Measurements from ENCODE around the gene RANBP1.

RANBP1 gene

DNA sequence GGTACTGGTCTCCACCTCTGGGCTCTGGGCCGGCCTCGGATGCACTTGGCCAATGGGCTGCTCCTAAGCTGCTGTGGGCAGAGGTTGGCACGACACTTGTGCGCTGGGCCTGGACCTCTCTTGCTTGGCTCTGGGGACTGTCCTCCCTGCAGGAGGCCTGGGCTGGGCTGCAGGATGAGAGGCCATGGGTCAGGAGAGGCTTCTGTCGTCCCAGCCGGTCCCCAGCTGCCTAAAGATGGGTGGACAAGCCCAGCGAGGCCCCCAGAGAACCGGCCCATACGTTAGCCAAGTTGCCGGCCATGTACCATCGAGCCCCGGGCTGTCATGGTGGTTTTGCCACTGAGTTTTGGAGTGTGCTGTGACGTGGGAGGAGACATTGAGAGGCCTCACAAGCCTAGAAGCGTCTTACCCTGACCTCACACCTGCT lies 36.6 kb downstream of the RANBP1 start:
- no peak for DNase-seq (ENCODE audit: extremely low read depth, insufficient read length)
- no peaks in the 10 kb centered on the region for H3K27me3 ChIP-seq (replicated peaks; ENCODE audit: control insufficient read depth, insufficient read depth, low read length)
- H3K36me3 ChIP-seq (ENCODE audit: control insufficient read depth, insufficient read depth, low read length), result no peaks in the 10 kb centered on the region
- no peak overlapping the region for H3K4me3 ChIP-seq (replicated peaks; ENCODE audit: low read depth, low read length)
- TF ChIP-seq, protein P1, sequence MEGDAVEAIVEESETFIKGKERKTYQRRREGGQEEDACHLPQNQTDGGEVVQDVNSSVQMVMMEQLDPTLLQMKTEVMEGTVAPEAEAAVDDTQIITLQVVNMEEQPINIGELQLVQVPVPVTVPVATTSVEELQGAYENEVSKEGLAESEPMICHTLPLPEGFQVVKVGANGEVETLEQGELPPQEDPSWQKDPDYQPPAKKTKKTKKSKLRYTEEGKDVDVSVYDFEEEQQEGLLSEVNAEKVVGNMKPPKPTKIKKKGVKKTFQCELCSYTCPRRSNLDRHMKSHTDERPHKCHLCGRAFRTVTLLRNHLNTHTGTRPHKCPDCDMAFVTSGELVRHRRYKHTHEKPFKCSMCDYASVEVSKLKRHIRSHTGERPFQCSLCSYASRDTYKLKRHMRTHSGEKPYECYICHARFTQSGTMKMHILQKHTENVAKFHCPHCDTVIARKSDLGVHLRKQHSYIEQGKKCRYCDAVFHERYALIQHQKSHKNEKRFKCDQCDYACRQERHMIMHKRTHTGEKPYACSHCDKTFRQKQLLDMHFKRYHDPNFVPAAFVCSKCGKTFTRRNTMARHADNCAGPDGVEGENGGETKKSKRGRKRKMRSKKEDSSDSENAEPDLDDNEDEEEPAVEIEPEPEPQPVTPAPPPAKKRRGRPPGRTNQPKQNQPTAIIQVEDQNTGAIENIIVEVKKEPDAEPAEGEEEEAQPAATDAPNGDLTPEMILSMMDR (IDR thresholded peaks at IDR 0.05; ENCODE audit: insufficient read depth, low read length, poor library complexity, severe bottlenecking), result no peak

DNA sequence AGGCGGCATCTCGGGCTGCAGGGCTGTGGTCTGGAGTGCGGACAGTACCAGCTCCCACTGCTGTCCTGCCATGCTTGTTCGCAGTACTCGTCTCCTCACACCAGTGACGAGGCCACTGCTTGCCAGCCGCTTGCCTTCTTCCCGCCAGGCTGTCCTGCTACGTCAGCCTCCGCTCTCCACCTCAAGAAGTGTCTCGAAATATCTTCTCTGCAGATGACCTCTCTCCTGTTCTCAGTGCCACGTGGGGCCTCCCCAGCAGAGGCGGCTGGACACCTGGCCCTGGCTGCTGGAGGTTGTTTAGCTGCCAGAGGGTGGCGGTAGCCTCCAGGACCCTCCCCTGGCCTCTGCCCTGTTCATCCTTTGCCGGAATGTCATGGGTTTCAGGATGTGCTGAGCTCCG lies 38.0 kb downstream of the RANBP1 start:
- Histone ChIP-seq H3K4me3 (replicated peaks; ENCODE audit: low read depth, low read length) (no peak overlapping the region), H3K27me3 (replicated peaks; ENCODE audit: control insufficient read depth, insufficient read depth, low read length) (no peaks in the 10 kb centered on the region; the same call in 1 of the 2 replicates), H3K36me3 (ENCODE audit: control insufficient read depth, insufficient read depth, low read length) (no peaks in the 10 kb centered on the region)
- TF ChIP-seq, protein P1 (IDR thresholded peaks at IDR 0.05; ENCODE audit: insufficient read depth, low read length, poor library complexity, severe bottlenecking), result no peak
- DNase-seq (ENCODE audit: extremely low read depth, insufficient read length), result no peak

DNA sequence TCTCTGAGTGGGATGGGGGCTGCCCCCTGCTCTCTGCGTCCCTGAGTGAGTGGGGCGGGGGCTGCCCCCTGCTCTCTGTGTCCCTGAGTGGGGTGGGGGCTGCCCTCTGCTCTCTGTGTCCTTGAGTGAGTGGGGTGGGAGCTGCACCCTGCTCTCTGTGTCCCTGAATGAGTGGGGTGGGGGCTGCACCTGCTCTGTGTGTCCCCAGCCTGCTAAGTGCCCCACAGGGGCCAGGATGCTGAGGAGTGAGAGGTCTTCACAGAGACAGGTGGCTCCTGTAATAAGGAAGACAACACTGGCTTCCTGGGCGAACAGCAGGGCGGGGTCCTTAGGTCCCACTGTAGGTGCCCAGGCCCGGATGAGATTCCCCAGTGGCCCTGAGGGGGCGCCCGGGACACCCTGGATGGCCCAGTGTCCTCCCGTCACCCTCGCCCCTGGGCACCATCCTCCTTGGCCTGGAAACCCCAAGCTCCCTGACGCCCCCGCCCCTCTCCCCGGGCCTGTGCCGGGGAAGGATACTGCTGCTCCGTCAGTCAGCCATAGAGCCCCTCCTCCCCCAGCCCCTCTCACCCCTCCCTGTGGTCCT lies 38.8 kb downstream of the RANBP1 start:
- TF ChIP-seq, protein P1 (IDR thresholded peaks at IDR 0.05; ENCODE audit: insufficient read depth, low read length, poor library complexity, severe bottlenecking), result peak; percentile 13
- H3K27me3 ChIP-seq (replicated peaks; ENCODE audit: control insufficient read depth, insufficient read depth, low read length), result no peaks in the 10 kb centered on the region; the same call in 1 of the 2 replicates
- no peak overlapping the region for H3K4me3 ChIP-seq (replicated peaks; ENCODE audit: low read depth, low read length)
- no peaks in the 10 kb centered on the region for H3K36me3 ChIP-seq (ENCODE audit: control insufficient read depth, insufficient read depth, low read length)
- DNase-seq (ENCODE audit: extremely low read depth, insufficient read length), result no peak

DNA sequence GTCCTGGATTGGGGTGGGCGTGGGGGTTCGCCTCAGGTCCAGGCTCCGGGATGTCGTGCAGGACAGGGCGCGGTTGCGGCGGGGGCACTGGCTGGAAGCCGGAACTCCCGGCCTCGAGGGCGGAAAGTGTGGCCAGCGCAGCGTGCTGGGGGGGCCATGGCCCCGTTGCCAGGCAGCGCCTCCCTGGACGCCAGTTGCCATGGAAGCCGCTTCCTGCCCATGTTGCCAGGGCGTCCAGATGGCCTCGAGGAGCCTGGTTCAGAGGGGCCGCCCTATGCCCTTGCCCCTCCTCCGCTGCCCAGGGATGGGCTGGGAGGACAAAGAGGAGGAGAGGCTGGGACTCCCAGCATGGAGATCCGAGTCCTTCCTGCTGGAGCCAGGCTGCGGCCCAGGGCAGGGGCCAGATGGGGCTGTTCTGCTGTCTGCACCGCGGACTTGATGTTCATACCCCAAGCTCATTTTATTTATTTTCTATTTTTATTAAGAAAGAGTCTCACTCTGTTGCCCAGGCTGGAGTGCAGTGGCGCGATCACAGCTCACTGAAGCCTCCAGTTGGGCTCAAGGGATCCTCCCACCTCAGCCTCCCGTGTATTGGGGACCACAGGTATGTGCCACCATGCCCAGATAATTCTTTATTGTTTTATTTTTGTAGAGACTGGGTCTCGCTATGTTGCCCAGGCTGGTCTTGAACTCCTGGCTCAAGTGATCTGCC lies 39.6 kb downstream of the RANBP1 start:
- Histone ChIP-seq H3K27me3 (replicated peaks; ENCODE audit: control insufficient read depth, insufficient read depth, low read length) (no peaks in the 10 kb centered on the region; the same call in 1 of the 2 replicates), H3K4me3 (replicated peaks; ENCODE audit: low read depth, low read length) (no peak overlapping the region), H3K36me3 (ENCODE audit: control insufficient read depth, insufficient read depth, low read length) (no peaks in the 10 kb centered on the region)
- TF ChIP-seq, protein P1 (IDR thresholded peaks at IDR 0.05; ENCODE audit: insufficient read depth, low read length, poor library complexity, severe bottlenecking), result no peak
- no peak for DNase-seq (ENCODE audit: extremely low read depth, insufficient read length)

DNA sequence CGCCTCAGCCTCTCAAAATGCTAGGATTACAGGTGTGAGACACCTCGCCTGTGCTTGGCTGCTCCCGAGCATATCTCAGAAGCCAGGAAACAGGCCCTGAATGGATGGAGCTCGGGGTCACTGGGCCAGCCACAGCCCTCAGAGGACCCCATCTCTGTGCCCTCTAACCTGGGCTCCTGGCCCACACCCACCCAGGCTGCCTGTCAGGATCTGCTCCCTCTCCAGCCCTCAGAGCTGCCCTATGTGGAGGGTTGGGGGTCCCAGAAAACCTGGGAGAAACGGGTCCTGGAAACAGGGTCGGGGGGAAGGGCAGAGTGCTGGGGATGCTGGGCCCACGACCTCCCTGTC lies 40.1 kb downstream of the RANBP1 start:
- Histone ChIP-seq H3K27me3 (replicated peaks; ENCODE audit: control insufficient read depth, insufficient read depth, low read length) (no peaks in the 10 kb centered on the region; the same call in 1 of the 2 replicates), H3K36me3 (ENCODE audit: control insufficient read depth, insufficient read depth, low read length) (no peaks in the 10 kb centered on the region), H3K4me3 (replicated peaks; ENCODE audit: low read depth, low read length) (no peak overlapping the region)
- TF ChIP-seq, protein P1 (IDR thresholded peaks at IDR 0.05; ENCODE audit: insufficient read depth, low read length, poor library complexity, severe bottlenecking), result no peak
- no peak for DNase-seq (ENCODE audit: extremely low read depth, insufficient read length)

All from GM06990 (cell line).